GM15510 (cell line): Measurements from ENCODE around the gene CDC5L.

Source experiments
- POLR2A ChIP-seq: IDR thresholded peaks from 3 replicates; pipeline ENCODE4 v1.6.1; 2011; ENCODE audit warnings: borderline replicate concordance; ENCODE audit not compliant: insufficient read length; ENCODE audit errors: extremely low read depth

CDC5L gene

DNA sequence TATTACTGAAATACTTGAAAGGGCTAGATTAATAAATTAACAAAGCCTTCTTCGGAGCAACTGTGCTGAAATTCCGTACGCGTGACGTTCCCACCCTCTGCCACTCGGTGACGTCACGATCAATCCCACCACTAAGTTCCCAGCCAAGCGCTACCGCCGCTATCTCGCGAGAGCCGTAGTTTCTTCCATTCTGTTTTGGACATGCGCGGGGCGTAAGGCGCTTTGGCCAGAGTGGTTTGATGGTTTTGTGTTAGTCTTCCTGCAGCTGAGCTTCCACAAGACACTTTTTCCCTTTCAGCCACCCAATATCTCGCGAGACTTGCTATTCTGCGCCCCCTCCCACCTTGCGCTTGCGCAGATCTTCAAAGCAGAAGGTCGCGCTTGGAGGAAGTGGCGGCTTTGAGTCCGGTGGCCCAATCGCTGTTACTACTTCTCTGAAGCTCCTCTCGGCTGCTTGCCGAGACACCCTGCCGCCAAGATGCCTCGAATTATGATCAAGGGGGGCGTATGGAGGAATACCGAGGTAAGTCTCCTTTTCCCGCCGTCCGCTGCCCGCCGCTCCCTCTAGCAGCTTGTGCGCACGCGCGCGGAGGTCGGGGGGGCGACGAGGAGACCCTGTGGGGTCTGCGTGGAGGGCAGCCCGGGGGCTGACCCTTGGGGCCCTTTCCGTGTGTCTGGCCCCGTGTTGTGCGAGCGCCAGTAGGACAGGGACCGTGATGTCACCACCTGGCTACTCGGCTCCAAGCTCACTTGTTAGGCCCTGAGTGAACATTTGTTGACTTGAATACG is at the start of gene CDC5L:
Gene CDC5L, plus strand, starts transcription at position 361 of the 789 bp plus-strand sequence. Its CDS starts 118 bp downstream, at position 479.
- TF ChIP-seq POLR2A: peak; percentile 95

DNA sequence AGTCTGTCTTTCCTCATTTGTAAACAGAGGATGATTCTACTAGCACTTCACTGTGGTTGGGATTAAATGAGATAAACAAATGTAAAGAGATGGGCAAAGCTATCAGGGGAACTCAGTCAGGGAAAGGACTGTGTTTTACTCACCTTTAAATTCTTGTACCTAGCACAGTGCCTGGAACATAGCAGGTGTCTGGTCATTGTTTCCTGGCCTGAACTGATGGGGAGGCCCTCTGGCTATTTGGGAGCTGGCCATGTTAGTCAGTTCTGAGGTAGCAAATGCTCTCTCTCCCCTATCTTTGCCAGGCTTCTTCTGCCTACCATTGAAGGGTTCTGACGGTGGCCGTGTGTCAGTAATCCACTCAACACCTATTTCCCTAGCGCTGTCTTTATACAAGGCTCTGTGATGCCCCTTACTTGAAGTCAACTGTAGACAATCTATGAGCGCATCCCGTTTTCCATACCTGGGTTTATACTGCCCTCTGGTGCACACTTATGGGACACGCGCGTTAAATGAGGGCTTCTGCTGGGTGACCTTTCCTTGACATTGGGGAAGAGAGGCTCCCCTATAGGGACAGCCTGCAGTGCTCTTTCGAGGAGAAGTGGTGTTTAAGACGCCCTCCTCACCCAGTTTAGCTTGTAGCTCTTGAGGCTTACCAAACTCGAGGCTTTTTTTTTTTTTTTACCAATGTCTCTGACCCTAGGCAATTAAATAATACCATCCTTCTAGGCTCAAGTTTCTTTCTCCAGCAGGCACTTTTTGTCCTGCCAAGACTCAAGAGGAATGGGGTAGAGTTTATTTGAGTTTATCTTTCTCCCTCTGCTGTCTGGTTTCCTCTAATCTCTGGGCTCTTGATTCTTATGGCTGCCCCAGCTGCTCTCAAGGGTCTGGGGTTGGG is 49.0 kb upstream of the CDC5L start:
- no peak for TF ChIP-seq POLR2A

DNA sequence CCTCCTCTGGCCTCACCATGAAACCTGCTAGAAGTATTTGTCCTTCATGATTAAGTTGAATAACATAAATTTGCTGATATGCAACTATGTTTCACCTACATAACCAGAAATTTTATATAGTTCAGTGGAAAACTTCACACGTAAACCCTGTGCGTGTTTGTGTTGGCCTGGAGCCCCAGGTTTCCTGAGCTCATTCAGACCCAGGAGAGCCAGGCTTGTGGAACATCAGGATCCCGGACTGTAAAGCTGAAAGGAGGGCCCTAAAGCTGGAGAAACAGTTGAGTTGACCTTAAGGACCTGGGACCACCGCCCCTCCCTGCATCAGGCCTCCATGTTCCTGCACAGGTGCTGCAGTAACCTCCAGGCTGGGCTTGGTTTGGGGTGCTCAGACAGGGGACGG is 48.2 kb upstream of the CDC5L start:
- TF ChIP-seq POLR2A: no peak

DNA sequence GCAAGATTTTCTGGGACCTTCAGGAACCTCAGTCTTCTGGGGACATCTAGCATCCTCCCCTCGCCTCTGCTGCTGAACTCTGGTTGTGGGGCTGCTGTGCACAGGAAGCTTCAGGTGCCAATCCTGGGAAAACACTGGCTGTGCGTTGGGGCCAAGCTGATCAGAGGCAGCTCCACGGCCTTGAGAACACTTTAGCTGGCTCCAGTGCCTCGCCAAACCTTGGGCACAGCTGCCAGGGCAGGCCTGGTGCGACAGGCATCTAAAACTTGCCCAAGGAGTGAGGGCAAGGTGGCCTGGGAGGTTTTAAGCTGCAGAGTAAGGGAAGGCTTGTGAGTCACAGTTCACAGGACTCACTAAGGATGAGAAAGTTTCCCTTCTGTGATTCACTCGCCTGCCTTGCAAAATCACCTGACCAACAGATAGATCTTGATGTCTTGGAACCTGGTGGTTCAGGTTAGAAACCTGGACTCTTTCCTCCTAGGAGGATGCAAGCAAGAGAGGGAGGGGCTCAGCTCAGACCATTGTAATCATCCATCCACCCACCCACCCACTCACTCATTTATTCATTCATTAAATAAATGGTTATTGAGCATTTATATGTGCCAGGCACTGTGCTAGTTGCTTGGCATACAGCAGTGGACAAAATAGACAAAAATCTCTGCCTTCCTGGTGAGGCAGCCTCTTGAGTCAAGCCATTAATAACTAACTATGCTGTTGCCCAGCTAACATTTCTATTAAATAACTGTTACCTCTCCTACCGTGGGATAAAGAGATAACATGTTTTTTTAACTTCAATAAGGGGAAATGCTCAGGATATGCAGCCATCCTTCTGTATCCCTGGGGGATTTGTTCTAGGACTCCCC is 47.5 kb upstream of the CDC5L start:
- no peak for TF ChIP-seq POLR2A

DNA sequence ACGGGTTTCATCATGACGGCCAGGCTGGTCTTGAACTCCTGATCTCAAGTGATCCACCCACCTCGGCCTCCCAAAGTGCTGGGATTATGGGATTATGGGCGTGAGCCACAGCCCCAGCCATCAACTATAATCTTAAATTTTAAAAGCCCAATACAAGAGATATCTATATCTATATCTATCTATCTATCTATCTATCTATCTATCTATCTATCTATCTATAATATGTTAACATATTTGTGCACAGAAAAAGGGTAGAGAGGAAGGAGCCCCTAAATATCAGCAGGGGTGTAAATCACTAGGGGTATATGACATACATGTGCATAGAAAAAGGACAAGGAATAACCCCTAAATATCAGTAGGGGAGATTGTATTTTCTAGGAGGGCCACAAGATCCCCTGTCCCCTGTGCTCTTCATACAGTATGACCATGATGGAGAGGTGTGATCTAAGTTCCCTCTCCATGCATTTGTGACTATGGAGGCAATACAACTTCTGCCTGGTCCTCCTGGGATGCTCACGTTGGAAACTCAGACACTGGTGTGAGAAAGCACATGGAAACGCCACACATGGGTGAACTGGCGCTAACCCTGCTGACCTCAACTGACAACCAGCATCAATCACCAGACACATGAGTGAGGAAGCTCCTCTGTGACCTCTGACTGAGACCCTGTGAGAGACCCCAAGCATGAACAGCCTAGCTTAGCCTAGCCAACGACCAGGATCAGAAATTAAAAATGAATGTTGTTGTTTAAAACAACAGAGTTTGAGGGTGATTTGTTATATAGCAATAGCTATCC is 46.2 kb upstream of the CDC5L start:
- no peak for TF ChIP-seq POLR2A

DNA sequence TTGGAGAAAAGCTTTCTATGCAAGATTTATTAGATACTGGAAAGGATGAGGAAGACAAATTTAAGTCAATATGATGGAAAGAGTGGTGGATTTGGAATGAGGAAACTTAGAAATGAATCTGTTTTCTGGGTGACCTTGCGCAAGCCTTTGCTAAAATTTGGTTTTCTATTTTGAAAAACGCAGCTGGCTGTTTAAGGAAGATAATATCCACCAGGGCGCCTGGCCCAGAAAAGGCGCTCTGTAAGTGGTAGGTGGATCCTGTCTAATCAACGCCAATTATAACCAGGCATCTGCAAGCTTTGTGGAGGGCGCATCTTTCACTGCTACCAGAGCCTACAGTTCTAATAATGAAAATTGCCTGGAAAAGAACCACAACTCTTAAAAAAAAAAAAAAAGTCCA is 45.5 kb upstream of the CDC5L start:
- no peak for TF ChIP-seq POLR2A

DNA sequence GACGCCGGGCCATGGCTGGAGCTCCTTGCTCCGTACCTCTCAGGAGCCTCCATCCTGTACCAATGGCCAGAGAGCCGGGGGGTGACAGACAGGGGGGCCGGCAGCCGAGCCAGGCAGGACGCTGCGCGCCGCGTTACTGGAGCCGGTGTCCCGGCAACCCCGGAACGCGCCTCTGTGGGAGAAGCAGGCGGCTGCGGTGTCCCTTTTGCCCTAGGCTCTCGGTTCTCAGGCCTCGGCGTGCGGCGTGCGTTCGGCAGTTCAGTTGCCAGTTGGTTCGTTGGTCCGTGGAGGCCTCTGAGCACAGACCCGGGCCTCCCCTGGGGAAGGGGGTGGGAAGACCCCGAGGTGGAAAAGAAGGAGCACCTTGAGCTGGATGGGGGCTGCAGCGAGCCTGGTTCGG is 45.0 kb upstream of the CDC5L start, which contains the start of gene SPATS1:
Gene SPATS1, plus strand, starts transcription at position 162 of the 400 bp plus-strand sequence. CDS start 446 bp downstream, outside the sequence.
- TF ChIP-seq POLR2A: no peak

DNA sequence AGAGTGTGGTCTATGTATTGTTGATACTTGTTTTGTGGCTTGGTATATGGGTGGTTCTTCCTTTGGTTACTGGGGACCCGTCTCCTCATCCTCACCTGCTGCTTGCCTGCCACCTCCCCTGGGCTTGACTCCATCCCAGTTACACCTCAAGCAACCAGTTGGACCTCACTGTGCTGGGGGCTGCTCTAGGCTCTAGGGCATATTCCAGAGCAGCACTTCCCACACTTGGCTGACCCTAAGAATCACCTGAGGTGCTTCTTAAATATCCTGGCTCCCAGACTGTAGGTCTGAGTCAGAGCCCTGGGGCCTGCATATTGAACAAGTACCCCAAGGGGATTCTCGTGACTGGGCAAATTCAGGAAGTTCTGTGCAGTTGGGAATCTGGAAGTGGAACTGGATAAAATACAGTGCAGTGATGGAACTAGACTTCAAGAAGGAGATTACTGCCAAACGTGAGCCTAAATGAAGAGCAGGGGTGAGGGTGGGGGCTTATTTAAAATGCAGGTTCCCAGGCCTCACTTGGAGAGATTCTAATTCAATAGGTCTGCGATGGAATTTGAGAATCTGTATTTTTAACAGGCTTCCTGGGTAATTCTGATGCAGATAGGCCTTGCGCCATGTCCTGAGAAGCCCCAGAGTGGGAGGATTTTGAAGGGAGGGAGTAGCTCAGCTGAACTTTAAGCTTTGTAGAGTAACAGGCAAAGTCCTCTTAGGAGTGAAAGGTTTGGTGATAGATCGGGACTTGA is 37.4 kb upstream of the CDC5L start:
- TF ChIP-seq POLR2A: no peak

DNA sequence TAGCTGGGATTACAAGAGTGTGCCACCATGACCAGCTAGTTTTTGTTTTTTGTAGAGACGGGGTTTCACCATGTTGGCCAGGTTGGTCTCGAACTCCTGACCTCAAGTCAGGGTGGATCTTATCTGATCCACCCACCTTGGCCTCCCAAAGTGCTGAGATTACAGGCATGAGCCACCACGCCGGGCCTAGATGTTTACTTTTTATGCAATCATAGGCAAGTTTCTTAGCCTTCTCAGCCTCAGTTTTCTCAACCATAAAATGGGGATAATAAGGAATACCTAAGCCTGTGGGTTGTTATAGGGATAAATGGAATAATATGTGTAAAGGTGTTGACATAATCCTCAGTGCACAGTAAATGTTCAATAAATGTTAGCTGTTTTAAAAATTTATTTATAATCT is 35.2 kb upstream of the CDC5L start:
- no peak for TF ChIP-seq POLR2A

DNA sequence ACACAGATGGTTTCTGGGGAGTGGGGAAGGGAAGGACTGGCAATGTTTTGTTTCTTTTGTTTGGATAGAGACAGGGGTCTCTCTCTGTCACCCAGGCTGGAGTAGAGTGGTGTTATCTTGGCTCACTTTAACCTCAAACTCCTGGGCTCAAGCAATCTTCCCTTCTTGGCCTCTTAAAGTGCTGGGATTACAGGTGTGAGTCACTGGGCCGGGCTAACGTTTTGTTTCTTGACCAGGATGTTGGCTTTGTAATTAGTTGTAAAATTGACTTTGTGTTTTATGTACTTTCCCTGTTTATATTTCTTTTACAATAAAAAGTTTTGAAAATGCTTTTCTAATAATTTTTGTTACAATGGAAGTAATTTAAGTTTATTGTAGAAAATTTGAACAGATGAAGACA is 34.2 kb upstream of the CDC5L start:
- no peak for TF ChIP-seq POLR2A

DNA sequence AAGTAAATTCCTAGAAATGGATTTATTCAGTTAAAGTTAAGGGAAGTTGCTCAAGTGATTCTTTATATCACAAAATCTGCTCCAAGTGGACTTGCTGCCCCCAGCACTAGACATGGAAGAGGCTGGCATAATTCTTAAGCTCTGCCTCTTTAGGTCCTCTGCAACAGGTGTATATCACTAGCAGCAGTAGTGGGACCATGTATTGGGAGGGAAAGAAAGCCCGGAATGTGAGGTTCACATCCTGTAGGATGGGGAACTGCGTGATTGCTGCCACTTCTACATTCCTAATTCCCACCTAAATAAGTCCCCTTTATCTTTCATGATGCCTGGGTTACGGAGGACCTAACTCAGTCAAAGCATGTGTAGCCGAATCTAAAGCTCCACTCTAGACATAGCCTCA is 31.9 kb upstream of the CDC5L start:
- no peak for TF ChIP-seq POLR2A

DNA sequence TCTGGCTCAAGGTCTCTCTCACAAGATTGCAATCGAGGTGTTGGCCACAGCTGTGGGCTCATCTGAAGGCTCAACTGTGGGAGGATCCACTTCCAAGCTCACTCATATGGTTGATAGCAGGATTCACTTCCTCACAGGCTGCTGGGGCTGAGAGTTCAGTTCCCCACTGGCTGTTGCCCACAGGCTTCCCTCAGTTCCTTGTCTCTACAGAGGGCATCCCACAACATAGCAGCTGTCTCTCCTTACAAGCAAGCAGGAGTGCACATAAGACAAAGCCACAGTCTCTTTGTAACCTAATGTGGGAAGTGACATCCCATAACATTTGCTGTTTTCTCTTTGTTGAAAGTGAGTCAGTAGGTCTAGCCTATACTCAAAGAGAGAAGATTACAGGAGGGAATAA is 31.0 kb upstream of the CDC5L start:
- TF ChIP-seq POLR2A: no peak

DNA sequence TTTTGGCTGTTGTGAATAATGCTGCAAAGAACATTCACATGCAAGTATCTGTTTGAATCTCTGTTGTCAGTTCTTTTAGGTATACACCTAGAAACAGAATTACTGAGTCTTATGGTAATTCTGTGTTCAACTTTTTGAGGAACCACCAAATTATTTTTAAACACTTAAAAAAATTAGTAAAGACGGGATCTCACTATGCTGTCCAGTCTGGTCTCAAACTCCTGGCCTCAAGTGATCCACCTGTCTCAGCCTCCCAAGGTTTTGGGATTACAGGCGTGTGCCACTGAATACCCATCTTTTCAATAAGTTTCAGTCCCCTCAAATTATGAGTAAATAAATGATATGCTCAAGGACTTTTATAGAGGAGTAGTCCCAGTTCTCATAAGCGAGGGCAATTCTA is 27.5 kb upstream of the CDC5L start:
- no peak for TF ChIP-seq POLR2A

DNA sequence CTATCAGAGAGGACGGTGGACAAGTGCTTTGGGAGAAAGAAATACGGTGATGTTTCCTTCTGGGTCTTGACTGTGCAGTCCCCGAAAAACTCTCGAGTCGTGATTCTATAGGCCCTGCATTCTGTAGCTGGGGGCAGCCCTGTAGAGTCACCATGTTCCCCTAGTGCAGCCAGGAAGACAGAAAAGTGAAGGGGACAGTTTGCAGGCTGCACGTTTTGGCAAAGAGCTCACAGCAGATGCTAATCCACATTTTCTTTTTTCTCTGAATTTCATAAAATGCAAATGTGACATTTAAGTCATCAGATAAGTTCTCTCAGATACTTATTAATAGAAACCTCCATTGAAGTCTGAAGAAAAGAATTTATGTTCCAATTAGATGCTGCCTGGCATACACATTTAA is 25.6 kb upstream of the CDC5L start:
- TF ChIP-seq POLR2A: no peak

DNA sequence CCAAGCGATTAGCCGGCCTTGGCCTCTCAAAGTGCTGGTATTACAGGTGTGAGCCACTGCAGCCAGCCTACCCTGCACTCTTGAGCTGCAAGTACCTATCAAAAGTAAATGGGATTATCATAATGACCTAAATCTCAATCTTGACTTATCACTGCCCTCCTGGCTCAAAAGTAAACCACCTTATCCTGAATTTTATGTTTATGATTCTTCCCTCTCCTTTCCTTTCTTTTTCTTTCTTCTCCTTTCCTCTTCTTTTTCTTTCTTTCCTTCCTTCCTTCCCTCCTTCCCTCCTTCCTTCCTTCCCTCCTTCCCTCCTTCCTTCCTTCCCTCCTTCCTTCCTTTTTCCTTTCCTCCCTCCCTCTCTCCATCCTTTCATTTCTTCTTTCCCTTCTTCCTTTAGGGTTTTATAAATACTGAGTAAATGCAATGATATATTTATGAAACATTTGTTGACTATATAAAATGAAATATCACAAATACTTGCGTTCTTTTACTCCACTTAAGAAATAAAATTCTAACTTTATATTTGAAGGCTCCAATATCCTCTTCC is 24.1 kb upstream of the CDC5L start:
- TF ChIP-seq POLR2A: no peak
